ENCODE results near the gene SLC25A12. TPM values are rescaled to one million over a fixed set of nuclear protein-coding genes. Genes with fewer than 3 reads are reported as not detected.

Gene SLC25A12
- total and polyA plus RNA-seq, 10 of the 15 experiments (the other 5 are each of a cell fraction or from before 2014, with no cell fraction given) = 20.9 to 50.0 (median 33.0) TPM

GRCh38 chr2:171792886-171793580 is 101.0 kb downstream of the SLC25A12 start:
- no peak overlapping the region for H3K27ac ChIP-seq (ENCODE audit: control insufficient read depth, insufficient read depth)
- no peaks in the 10 kb centered on the region; a peak in 1 of 4 replicates for H3K27me3 ChIP-seq (replicated peaks in 1 of 2; ENCODE audit: control insufficient read depth in 2 of 2, insufficient read depth in 2 of 2, low read length in 1 of 2)
- ChIA-PET RAD21 (ENCODE audit: unreplicated experiment) (no interaction called here), POLR2A (interaction anchor here (0.6 kb wide), 2 partner anchors 600 to 824 kb away, joined by 4 to 5 read pairs; no protein-coding TSS in a partner anchor), CTCF (no interaction called here), SMC1A (ENCODE audit: uncharacterized antibody, unreplicated experiment) (interaction anchor here (0.6 to 1.2 kb wide), 3 partner anchors 23 to 323 kb away, joined by 3 read pairs; no protein-coding TSS in a partner anchor)
- no peak overlapping the region for H3K4me2 ChIP-seq (ENCODE audit: control insufficient read depth, insufficient read depth)
- H3K4me1 ChIP-seq (ENCODE audit: control insufficient read depth, insufficient read depth, low read length) = no peaks in the 10 kb centered on the region
- no peak for ATAC-seq
- H3K9ac ChIP-seq (ENCODE audit: control insufficient read depth, insufficient read depth, low read length) = no peak overlapping the region
- H3K9me3 ChIP-seq (replicated peaks; ENCODE audit: control insufficient read depth, insufficient read depth, low read length) = no peaks in the 10 kb centered on the region
- H3K36me3 ChIP-seq (ENCODE audit: control insufficient read depth in 2 of 2, insufficient read depth in 2 of 2, low read length in 1 of 2) = peaks cover 6 to 18% of the 10 kb centered on the region in 2 experiments
- FAIRE-seq = no peak
- TSS peak; percentile 18 for BruUV-seq (replicated peaks)
- in situ Hi-C loops (cut with MboI) (no loop called here), intact Hi-C loops (cut with micrococcal nuclease; ENCODE audit: unreplicated experiment) (no loop called here)
- DNase-seq (ENCODE audit: low read depth, low spot score) = no peak
- no peaks in the 10 kb centered on the region for H4K20me1 ChIP-seq (ENCODE audit: control insufficient read depth, insufficient read depth)
- H2AFZ ChIP-seq (ENCODE audit: control insufficient read depth, low read depth, low read length) = no peak overlapping the region
- no peak overlapping the region for H3K4me3 ChIP-seq
- TF ChIP-seq SMC3 (IDR thresholded peaks at IDR 0.05; ENCODE audit: borderline replicate concordance, low read length) (no peak), CBFB (IDR thresholded peaks at IDR 0.05; ENCODE audit: low read depth) (no peak), ZNF274 (IDR thresholded peaks at IDR 0.05; ENCODE audit: insufficient read depth, insufficient read length) (no peak), ZBTB4 (CRISPR knock-in tag; IDR thresholded peaks at IDR 0.05) (no peak), CEBPZ (IDR thresholded peaks at IDR 0.05; ENCODE audit: low read depth, low read length) (no peak), IRF4 (IDR thresholded peaks at IDR 0.05; ENCODE audit: low read depth, low read length) (no peak), SKIL (IDR thresholded peaks at IDR 0.05; ENCODE audit: low read depth, poor library complexity, severe bottlenecking) (no peak), CHD4 (IDR thresholded peaks at IDR 0.05) (no peak), SP1 (IDR thresholded peaks at IDR 0.05; ENCODE audit: low read depth, low read length) (no peak), TCF12 (IDR thresholded peaks at IDR 0.05; ENCODE audit: low read depth, low read length) (no peak), GABPA (IDR thresholded peaks at IDR 0.05; ENCODE audit: low read depth) (no peak), ZNF384 (IDR thresholded peaks at IDR 0.05; ENCODE audit: borderline replicate concordance, low read depth, low read length) (no peak), CREM (IDR thresholded peaks at IDR 0.05; ENCODE audit: low read depth) (no peak), NFYA (IDR thresholded peaks at IDR 0.05; ENCODE audit: borderline replicate concordance, low read depth, low read length) (no peak), BACH1 (IDR thresholded peaks at IDR 0.05; ENCODE audit: borderline replicate concordance) (no peak), BCL11A (IDR thresholded peaks at IDR 0.05; ENCODE audit: low read depth, low read length) (no peak)
- WGBS (ENCODE audit: insufficient coverage, insufficient replicate concordance, low lambda C conversion rate, missing lambda C conversion rate) = 97% methylated on average over 4 of the region's 4 CpGs
- H3K79me2 ChIP-seq (ENCODE audit: control insufficient read depth, insufficient read depth, low read length) = no peaks in the 10 kb centered on the region
